Testis (tissue), 3 donors: ENCODE measurements around the gene CLASP2. TPM values are rescaled to one million over a fixed set of nuclear protein-coding genes. Genes with fewer than 3 reads are reported as not detected.

ENCODE experiments used
- DNase-seq: peaks from one replicate; pipeline ENCODE4 v3.0.0-alpha.2; 2019
- H3K27ac ChIP-seq, 2 donors: fragments of 200-600 bp; sonication (generic); one replicate each; pipeline ENCODE4 v1.5.1; 2019
- H3K27me3 ChIP-seq: fragments of 200-600 bp; sonication (generic); one replicate; pipeline ENCODE4 v1.5.1; 2019
- H3K36me3 ChIP-seq: fragments of 200-600 bp; sonication (generic); one replicate; pipeline ENCODE4 v1.5.1; 2017; ENCODE audit warnings: low read depth; ENCODE audit errors: missing control alignments
- H3K4me1 ChIP-seq: fragments of 200-600 bp; sonication (generic); one replicate; pipeline ENCODE4 v1.5.1; 2019
- H3K4me3 ChIP-seq, 2 donors: fragments of 200-600 bp; sonication (generic); one replicate each; pipeline ENCODE4 v1.5.1; 2017 to 2019
- H3K9me3 ChIP-seq: fragments of 200-600 bp; sonication (generic); one replicate; pipeline ENCODE4 v1.5.1; 2017
- CTCF ChIP-seq, 3 experiments: fragments of 450-650 bp in 2 of 3; fragments of 200-600 bp in 1 of 3; sonication (generic) in 1 of 3; IDR thresholded peaks; one replicate each; pipeline ENCODE4 v1.5.1; 2016 to 2019; ENCODE audit warnings: antibody characterized with exemption in 3 of 3, mild to moderate bottlenecking in 2 of 3, moderate library complexity in 1 of 3
- POLR2A ChIP-seq: fragments of 450-650 bp; IDR thresholded peaks from one replicate; pipeline ENCODE4 v1.6.1; 2017; ENCODE audit warnings: antibody characterized with exemption, mild to moderate bottlenecking, moderate library complexity
- WGBS, 2 donors: methylation state at CpG; one replicate each; pipeline ENCODE4 v1.1.5; 2018; 5-methylcytosine and 5-hydroxymethylcytosine counted together
- intact Hi-C: fragments of 100-400 bp; cut with DNase I; formaldehyde crosslinking; loops from one replicate; pipeline ENCODE4 v1.15.1; 2023; ENCODE audit warnings: low total_unique reads
- polyA plus RNA-seq: library from polyadenylated mRNA; stranded (reverse); fragments of 350-450 nt; fragmentation: Illumina TruSeq; extraction: RNeasy Lipid Tissue Mini Kit (QIAGEN cat#74804); gene quantifications from one replicate; pipeline ENCODE4 v1.2.3, GENCODE V29; 2014; ENCODE audit warnings: low read depth, low replicate concordance; ENCODE audit not compliant: insufficient read depth
- total RNA-seq, 2 donors: library from RNA; depleted of rRNA; stranded (reverse); fragments of >200 nt; gene quantifications; one replicate each; pipeline ENCODE4 v1.2.3, GENCODE V29; 2016

The CLASP2 gene
- total and polyA plus RNA-seq, 3 donors from 2014 or later: 21.5 to 72.1 (median 68.4) TPM

- WGBS, 2 donors: 66 to 68% methylated on average over 2 of the region's 2 CpGs
- no peak overlapping the region for H3K4me3 ChIP-seq
- no peaks in the 10 kb centered on the region for H3K27me3 ChIP-seq
- no peak for TF ChIP-seq POLR2A
- no peak for TF ChIP-seq CTCF (IDR thresholded peaks at IDR 0.05)
- no peaks in the 10 kb centered on the region for H3K9me3 ChIP-seq
- intact Hi-C loops: no loop called here
- DNase-seq: no peak
- H3K4me1 ChIP-seq: no peaks in the 10 kb centered on the region
- H3K27ac ChIP-seq: no peak overlapping the region
- no peaks in the 10 kb centered on the region for H3K36me3 ChIP-seq
These were observed 120.8 kb downstream of the CLASP2 start for GRCh38 chr3:33597257-33597689.

GRCh38 chr3:33592999-33593398 is 125.1 kb downstream of the CLASP2 start:
- WGBS, 2 donors: 96 to 100% methylated on average over 1 of the region's 1 CpG
- Histone ChIP-seq H3K27me3 (no peaks in the 10 kb centered on the region), H3K4me1 (no peaks in the 10 kb centered on the region), H3K9me3 (no peaks in the 10 kb centered on the region), H3K36me3 (no peaks in the 10 kb centered on the region), H3K4me3 (no peak overlapping the region), H3K27ac (no peak overlapping the region)
- DNase-seq: no peak
- intact Hi-C loops: no loop called here
- TF ChIP-seq CTCF (IDR thresholded peaks at IDR 0.05) (no peak), POLR2A (no peak)

- Histone ChIP-seq H3K36me3 (no peaks in the 10 kb centered on the region), H3K4me3 (no peak overlapping the region)
These were observed 127.5 kb downstream of the CLASP2 start for GRCh38 chr3:33590541-33590940.

GRCh38 chr3:33586402-33586801 is 131.7 kb downstream of the CLASP2 start:
- no peak for DNase-seq
- 62 to 77% methylated on average over 3 of the region's 3 CpGs for WGBS, 2 donors
- intact Hi-C loops: no loop called here
- H3K9me3 ChIP-seq: no peaks in the 10 kb centered on the region
- H3K36me3 ChIP-seq: no peaks in the 10 kb centered on the region
- H3K27me3 ChIP-seq: no peaks in the 10 kb centered on the region
- H3K4me3 ChIP-seq: no peak overlapping the region
- H3K4me1 ChIP-seq: no peaks in the 10 kb centered on the region
- H3K27ac ChIP-seq: no peak overlapping the region
- TF ChIP-seq CTCF (IDR thresholded peaks at IDR 0.05) (no peak), POLR2A (no peak)

More at GRCh38 chr3:33590541-33590940, 127.5 kb downstream of the CLASP2 start:
- Histone ChIP-seq H3K9me3 (no peaks in the 10 kb centered on the region), H3K27ac (no peak overlapping the region), H3K27me3 (no peaks in the 10 kb centered on the region), H3K4me1 (no peaks in the 10 kb centered on the region)
- no peak for TF ChIP-seq POLR2A
- TF ChIP-seq CTCF (IDR thresholded peaks at IDR 0.05): no peak
- 95 to 97% methylated on average over 2 of the region's 2 CpGs for WGBS, 2 donors
- no peak for DNase-seq
- intact Hi-C loops: no loop called here

GRCh38 chr3:33582234-33582633 is 135.8 kb downstream of the CLASP2 start:
- Histone ChIP-seq H3K27ac (no peak overlapping the region), H3K4me1 (no peaks in the 10 kb centered on the region), H3K4me3 (no peak overlapping the region), H3K36me3 (no peaks in the 10 kb centered on the region), H3K9me3 (no peaks in the 10 kb centered on the region), H3K27me3 (no peaks in the 10 kb centered on the region)
- no peak for TF ChIP-seq POLR2A
- no peak for TF ChIP-seq CTCF (IDR thresholded peaks at IDR 0.05)
- intact Hi-C loops: no loop called here
- DNase-seq: no peak
- 91 to 92% methylated on average over 3 of the region's 3 CpGs for WGBS, 2 donors
